Activated gamma-delta T cell treated with Interleukin-2 at 50 U/mL for 16 hours (primary cell): ENCODE data around the gene PPIP5K1.

Experiments
- DNase-seq: peaks from one replicate; pipeline ENCODE4 v3.0.0-alpha.2; 2020

Gene PPIP5K1

GRCh38 chr15:43516801-43517353 lies 73.1 kb downstream of the PPIP5K1 start:
- no peak for DNase-seq

DNA sequence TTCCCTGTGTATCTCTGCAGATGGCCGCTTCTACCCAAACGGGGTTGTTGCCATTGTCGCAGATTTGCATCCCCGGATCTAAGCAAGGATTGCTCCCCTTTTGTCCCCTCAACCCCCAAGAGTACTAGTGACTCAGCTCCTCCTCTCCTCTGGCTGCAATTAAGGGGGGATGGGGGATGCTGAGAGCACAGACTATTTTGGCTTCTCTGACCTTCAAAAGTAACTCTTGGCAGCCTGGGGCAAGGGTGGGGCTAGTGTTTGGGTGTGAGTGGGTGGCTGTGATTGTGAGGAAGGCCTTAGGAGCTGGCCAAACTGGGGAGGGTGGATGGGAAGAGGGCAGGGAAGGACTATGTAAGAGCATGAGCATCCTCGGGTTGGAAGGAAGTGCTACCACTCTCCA lies 73.8 kb downstream of the PPIP5K1 start:
- no peak for DNase-seq

GRCh38 chr15:43515741-43516140 lies 74.3 kb downstream of the PPIP5K1 start:
- DNase-seq = no peak

GRCh38 chr15:43514241-43515057 lies 75.6 kb downstream of the PPIP5K1 start:
- no peak for DNase-seq

DNA sequence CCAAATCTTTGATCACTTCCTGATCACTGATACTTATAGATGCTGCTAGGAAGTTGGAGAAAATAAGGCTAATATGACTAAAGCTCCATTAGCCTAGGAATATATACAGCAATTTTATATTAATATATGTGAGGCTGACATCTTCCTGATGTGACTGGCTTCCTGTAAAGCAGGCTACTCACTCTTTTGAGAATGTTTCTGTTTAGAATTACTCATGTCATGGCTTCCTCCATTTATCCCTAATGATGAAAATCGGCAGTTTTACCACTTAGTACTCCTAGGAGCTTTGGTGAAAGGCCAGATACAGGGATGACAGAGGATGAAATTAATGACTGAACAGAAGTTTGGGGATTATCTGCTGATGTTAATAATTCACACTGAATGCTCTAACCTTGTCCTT lies 76.5 kb downstream of the PPIP5K1 start:
- DNase-seq = no peak

DNA sequence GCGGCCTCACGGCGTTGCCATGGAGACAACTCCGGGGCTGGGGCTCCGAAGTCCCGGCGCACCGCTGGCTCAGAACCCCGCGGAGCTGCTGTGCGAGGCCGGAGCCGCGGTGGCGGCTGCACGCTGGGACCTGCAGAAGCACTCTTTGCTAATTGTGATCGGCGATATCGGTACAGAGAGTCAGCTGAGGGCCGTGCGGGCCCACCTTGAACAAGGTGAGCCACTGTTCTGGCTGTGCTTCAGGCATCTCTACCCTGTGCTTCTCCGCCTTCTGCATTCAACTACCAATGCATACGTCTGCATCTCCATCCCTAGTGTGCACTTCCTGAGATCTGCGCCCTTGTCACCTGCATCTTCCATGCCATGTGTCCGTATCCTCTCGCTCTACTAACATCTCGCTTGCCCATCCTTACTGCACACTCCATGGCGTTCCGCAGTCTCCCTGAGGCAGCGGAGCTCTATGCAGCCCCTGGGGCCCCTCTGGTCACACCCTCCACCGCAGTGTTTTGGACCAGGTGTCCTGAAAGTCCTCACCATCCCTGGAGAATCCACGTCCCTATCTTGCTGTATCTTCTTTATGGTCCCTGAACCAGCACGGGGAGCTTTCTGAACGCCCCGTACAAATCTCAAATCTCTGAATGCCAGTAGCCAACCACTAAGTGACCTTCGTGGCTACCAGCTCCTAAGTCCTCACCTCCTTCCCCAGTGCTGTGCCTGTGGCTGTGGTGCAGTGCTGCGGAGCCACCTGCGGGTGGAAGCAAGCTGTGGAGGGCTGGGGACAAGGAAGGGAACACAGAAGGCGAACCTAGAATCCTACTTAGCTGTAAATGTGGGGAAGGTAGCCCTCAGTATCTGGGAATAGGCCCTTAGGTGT lies 78.8 kb downstream of the PPIP5K1 start:
- DNase-seq = no peak

- DNase-seq = peak; percentile 94
Measured at GRCh38 chr15:43510200-43511011, 79.6 kb downstream of the PPIP5K1 start.

- DNase-seq = no peak
Measured at GRCh38 chr15:43509660-43510199, 80.3 kb downstream of the PPIP5K1 start.

DNA sequence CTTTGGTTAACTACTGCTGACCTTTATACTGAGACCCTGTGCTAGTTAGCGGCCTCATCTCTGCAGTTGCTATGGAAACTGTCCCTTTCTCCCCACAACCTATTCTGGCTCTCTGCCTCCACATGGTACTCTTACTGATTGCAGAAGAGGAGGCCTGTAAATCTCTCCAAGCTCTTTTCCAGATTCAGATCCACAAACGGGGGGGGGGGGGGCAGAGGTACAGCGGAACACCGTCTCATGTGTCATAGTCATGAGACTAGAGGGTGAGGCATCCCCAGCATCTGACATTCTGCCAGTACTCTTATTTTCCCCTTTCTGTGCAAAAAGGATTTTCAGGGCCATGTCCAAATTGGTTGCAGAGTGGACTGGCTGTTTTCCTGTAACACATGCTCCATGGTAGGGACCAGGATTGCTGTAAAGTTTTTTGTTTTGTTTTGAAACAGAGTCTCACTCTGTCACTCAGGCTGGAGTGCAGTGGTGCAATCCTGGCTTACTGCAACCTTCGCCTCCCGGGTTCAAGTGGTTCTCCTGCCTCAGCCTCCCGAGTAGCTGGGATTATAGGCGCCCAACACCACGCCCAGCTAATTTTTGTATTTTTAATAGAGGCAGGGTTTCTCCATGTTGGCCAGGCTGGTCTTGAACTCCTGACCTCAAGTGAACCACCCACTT lies 80.9 kb downstream of the PPIP5K1 start:
- DNase-seq = no peak

DNA sequence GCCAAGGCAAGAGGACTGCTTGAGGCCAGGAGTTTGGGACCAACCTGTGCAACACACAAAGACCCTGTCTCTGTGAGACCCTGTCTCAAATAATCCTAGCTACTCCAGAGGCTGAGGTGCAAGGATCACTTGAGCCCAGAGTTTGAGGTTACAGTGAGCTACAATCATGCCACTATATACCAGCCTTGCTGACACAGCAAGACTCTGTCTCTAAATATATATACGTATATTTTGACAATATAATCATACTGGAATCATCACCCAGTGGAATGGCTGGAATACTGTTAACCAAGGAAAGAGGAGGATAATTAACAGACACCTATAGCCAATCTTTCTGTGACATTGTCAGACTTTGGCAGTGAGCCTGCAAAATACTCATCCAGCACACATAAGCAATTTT lies 81.6 kb downstream of the PPIP5K1 start:
- DNase-seq = no peak

GRCh38 chr15:43505738-43506137 lies 84.3 kb downstream of the PPIP5K1 start:
- no peak for DNase-seq

DNA sequence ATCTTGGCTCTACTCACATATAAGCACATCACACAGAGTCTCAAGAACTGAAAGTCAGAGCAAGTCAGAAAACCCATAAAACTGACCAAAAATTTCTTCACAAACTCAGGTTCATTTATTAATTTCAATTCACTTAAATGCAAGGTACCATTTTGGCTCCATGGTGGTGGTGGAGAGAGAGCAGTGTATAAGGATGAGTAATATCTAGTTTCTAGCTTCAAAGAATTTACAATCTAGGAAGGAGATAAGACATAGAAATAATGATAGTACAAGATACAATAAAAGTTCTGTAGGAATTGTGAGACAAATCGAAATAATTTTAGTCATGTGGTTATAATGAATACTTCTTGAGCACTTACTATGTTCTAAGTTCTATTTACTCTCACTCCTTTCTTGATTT lies 90.4 kb downstream of the PPIP5K1 start:
- no peak for DNase-seq

- DNase-seq = no peak
Measured at GRCh38 chr15:43498990-43499389, 91.0 kb downstream of the PPIP5K1 start.

DNA sequence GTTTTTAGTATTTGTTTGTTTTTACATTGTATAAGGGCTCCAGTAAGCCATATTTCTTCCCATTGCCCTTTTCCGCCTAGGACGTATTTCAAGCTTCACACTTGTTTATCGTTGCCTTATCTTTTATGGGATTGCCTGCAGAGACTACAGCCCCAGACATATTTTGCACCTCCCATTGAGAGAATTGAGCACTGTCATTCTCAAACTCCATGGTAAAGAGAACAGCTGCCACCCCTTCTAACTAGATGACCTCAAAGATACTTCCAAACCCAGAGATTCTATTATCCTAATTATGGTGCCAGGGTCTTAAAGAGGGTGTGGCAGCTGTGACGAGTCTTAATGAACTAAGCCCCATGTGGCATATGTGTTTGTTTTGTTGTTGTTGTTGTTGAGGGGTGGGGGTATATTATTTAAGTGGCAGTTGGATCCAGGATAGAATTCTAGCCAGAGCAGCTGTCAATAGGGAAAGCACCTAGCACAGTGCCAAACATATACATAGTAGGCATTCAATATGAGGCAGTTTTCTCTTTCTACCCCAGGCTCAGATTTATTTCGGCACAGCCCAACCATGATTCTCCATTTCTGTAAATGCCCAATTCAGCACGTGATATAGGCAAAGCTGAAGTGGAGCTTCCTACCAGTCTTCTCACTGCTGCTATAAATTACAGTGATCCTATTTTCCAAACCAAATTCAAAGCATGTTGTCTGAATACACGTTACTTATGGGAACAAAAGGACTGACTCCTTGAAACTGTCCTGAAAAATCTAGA lies 96.1 kb downstream of the PPIP5K1 start:
- no peak for DNase-seq

DNA sequence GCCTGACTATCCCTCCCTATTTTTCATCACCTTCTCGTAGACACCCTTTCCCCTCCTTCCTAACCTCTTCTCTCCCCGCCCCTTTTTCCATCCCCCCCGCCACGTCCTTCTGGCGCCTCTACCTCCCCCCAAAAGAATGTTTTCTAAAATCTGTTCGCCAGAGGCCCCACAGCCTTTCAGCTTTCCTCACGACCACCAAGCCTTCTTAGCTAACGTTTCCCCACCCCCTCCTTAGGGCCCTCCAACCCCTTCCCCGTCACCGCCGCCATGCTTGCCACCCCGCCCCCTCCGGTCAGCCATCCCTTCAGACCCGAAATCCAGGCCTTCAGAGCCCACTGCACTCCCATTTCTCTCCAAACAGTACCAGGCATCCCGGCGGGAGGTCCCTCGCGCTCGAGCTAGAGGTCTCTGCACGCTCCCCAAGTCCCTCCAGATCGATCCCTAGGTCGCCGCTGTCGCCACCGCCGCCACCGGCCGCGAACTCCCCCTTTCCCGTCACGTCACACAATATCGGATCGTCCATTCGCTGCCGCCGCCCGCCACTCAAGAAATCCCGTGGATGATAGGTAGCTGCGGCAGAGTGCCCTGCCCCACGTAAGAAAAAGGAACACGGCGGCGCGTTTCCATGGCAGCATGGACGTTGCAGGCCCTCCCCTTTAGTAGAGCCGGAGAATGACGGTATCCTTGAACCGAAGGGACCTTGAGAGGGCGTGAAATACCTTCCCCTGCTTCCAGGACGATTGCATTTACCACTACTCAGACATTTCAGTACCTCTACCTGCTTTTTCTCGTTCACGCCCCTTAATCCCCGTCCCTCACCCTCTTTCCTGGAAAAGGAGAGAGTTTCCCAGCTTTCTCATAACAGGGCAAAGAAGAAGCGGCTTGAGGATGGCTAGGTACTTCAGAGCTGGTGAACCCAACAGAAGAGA lies 97.1 kb downstream of the PPIP5K1 start, which contains the start of gene TP53BP1:
Gene TP53BP1 (minus strand): TSS at position 484 of the 929 bp plus-strand sequence. CDS start 113 bp downstream, at position 371.
- peak; percentile 93 for DNase-seq

DNA sequence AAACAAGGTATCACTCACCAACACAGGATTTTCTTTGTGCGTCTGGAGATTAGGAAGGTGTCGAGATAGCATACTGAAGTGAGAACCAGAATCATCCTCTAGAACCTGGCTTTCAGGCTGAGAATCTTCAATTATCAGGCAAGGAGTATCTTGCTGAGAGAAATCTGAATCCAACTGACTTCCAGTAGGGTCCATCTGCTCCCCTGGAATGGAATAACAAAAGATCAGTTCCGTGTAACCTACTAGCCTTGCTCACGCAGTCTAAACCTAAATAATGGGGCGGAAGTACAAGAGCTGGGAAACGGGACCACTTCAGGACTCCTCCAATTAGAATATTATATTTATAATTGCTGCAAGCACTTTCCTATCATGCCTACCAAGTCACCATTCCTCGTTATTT lies 97.7 kb downstream of the PPIP5K1 start:
- DNase-seq = no peak

DNA sequence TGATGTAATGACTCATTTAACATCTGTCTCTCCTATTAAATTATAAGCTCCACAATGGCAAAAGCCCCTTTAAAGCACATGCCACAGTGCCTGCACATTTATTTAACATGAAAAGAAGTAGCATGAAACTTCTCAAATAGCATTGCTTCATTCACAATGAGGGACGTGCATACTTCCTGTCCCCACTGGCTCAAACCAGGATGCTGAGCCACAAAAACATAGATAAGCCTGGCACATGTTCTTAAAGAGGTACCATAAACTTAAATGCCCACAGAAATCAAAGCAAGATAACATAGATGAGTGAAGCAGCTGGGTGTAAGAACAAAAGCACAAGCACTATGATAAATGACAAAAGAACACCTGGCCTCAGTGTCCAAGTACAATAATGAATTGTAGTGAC lies 100.8 kb downstream of the PPIP5K1 start:
- DNase-seq = no peak

DNA sequence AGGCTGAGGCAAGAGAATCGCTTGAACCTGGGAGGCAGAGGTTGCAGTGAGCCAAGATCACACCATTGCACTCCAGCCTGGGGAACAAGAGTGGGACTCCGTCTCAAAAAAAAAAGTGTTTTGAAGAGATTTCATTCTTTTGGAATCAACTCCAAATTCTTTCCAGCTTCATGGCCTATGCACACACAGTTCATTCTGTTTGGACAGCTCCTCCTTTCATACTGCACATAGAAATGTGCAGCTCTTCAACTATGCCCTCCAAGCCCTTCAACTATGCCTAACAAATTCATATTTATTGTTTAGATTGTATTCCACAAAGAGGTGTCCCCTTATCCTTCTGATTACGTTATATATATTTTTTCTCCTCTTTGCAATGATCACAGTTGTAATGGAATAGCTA lies 101.2 kb downstream of the PPIP5K1 start:
- DNase-seq = no peak

DNA sequence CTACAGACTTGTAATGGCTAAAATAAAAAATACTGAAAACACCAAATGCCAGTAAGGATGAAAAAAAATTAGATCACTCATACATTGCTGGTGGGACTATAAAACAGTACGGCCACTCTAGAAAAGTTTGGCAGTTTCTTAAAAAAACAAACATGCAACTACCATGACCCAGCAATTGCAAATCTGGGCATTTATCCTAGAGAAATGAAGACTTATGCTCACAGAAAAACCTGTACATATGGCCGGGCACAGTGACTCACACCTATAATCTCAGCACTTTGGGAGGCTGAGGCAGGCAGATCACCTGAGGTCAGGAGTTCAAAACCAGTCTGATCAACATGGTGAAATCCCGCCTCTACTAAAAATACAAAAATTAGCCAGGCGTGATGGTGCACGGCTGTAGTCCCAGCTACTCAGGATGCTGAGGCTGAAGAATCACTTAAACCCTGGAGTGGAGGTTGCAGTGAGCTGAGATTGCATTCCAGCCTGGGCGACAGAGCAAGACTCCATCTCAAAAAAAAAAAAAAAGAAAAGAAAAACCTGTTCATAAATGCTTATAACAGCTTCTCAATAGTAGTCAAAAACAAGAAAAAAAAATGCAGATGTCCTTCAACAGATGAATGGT lies 102.6 kb downstream of the PPIP5K1 start:
- DNase-seq = no peak
